ENCODE measurements around the gene EIF2S2. TPM values are rescaled to one million over a fixed set of nuclear protein-coding genes. Genes with fewer than 3 reads are reported as not detected.

The EIF2S2 gene
- total RNA-seq, 2 donors from 2014 or later, result 22.6 to 40.2 TPM

GRCh38 chr20:34088305-34089174, 23.5 kb downstream of the EIF2S2 start:
- Histone ChIP-seq H3K9me3 (no peaks in the 10 kb centered on the region), H3K27me3 (no peaks in the 10 kb centered on the region), H3K4me1 (peaks cover 8% of the 10 kb centered on the region), H3K27ac (no peak overlapping the region), H3K36me3 (replicated peaks in 1 of 2; ENCODE audit: insufficient read depth in 1 of 2, low read depth in 2 of 2) (peaks cover 0 to 25% of the 10 kb centered on the region in 2 donors), H3K4me3 (no peak overlapping the region)
- intact Hi-C loops (cut with DNase I), result no loop called here
- WGBS, 2 donors, result 85 to 87% methylated on average over 15 of the region's 15 CpGs
- DNase-seq (no peak), ATAC-seq (no peak)
- TF ChIP-seq CTCF (IDR thresholded peaks at IDR 0.05) (no peak), POLR2A (IDR thresholded peaks at IDR 0.05) (no peak)

GRCh38 chr20:34085544-34086040, 26.5 kb downstream of the EIF2S2 start:
- intact Hi-C loops (cut with DNase I), result no loop called here
- H3K4me1 ChIP-seq, result peaks cover 20% of the 10 kb centered on the region
- no peak for ATAC-seq
- WGBS, 2 donors, result 89 to 92% methylated on average over 5 of the region's 5 CpGs
- H3K27ac ChIP-seq, result no peak overlapping the region
- no peak overlapping the region for H3K4me3 ChIP-seq
- no peaks in the 10 kb centered on the region for H3K27me3 ChIP-seq
- DNase-seq, result no peak
- TF ChIP-seq POLR2A (IDR thresholded peaks at IDR 0.05) (no peak), CTCF (IDR thresholded peaks at IDR 0.05) (no peak)
- H3K9me3 ChIP-seq, result no peaks in the 10 kb centered on the region
- peaks cover 0 to 9% of the 10 kb centered on the region in 2 donors for H3K36me3 ChIP-seq (replicated peaks in 1 of 2; ENCODE audit: insufficient read depth in 1 of 2, low read depth in 2 of 2)

- WGBS, 2 donors, result 79 to 87% methylated on average over 9 of the region's 9 CpGs
- Histone ChIP-seq H3K27me3 (no peaks in the 10 kb centered on the region), H3K27ac (no peak overlapping the region), H3K4me3 (no peak overlapping the region), H3K36me3 (replicated peaks in 1 of 2; ENCODE audit: insufficient read depth in 1 of 2, low read depth in 2 of 2) (peaks cover 0 to 9% of the 10 kb centered on the region in 2 donors), H3K9me3 (no peaks in the 10 kb centered on the region), H3K4me1 (peaks cover 12% of the 10 kb centered on the region)
- TF ChIP-seq CTCF (IDR thresholded peaks at IDR 0.05) (no peak), POLR2A (IDR thresholded peaks at IDR 0.05) (no peak)
- intact Hi-C loops (cut with DNase I), result no loop called here
- DNase-seq (no peak), ATAC-seq (no peak)
Measured at GRCh38 chr20:34084227-34084923, 27.7 kb downstream of the EIF2S2 start.

GRCh38 chr20:34083781-34084180, 28.3 kb downstream of the EIF2S2 start:
- ATAC-seq (no peak), DNase-seq (no peak)
- intact Hi-C loops (cut with DNase I), result no loop called here
- H3K27me3 ChIP-seq, result no peaks in the 10 kb centered on the region
- 93 to 100% methylated on average over 2 of the region's 2 CpGs for WGBS, 2 donors
- H3K27ac ChIP-seq, result peak overlapping the region in 2 of 4 donors; percentile 6 to 15
- peaks cover 12% of the 10 kb centered on the region for H3K4me1 ChIP-seq
- peaks cover 0 to 6% of the 10 kb centered on the region in 2 donors for H3K36me3 ChIP-seq (replicated peaks in 1 of 2; ENCODE audit: insufficient read depth in 1 of 2, low read depth in 2 of 2)
- TF ChIP-seq CTCF (IDR thresholded peaks at IDR 0.05) (no peak), POLR2A (IDR thresholded peaks at IDR 0.05) (no peak)
- no peak overlapping the region for H3K4me3 ChIP-seq
- H3K9me3 ChIP-seq, result no peaks in the 10 kb centered on the region

All from body of pancreas (tissue), 4 donors.